ES-I3 (cell line): ENCODE data around the gene KRTAP6-3.

Experiments
- H3K36me3 ChIP-seq: 2 replicates; pipeline ENCODE4 v1.6.1; 2013; ENCODE audit warnings: mild to moderate bottlenecking, low read length, control low read depth, moderate library complexity; ENCODE audit not compliant: insufficient read depth
- H3K4me1 ChIP-seq: 2 replicates; pipeline ENCODE4 v1.6.1; 2013; ENCODE audit warnings: mild to moderate bottlenecking, control low read depth, low read length; ENCODE audit not compliant: insufficient read depth
- H3K9ac ChIP-seq: 2 replicates; pipeline ENCODE4 v1.6.1; 2013; ENCODE audit warnings: low read depth, mild to moderate bottlenecking, low read length, moderate library complexity
- H3K9me3 ChIP-seq: 2 replicates; pipeline ENCODE4 v1.6.1; 2013; ENCODE audit warnings: mild to moderate bottlenecking, low read length, moderate library complexity; ENCODE audit not compliant: control insufficient read depth, insufficient read depth

The KRTAP6-3 gene

DNA sequence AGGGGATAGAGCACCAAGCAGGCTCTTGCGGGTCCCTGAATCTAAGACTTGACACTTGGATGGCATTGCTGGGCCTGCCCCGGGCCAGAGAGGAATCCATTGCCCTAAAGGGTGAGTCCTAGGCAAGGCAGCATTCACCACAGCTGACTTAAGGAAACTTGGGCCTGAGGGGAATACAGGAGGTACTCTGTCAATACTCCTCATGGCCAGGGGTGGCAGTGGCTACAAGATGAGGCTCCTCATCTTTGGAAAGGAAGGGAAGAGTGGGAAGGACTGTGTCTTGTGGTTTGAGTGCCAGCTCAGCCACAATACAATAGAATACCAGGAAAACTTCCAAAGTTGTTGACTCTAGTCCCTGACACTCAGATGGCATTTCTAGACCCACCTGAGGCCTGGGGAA is 13.7 kb downstream of the KRTAP6-3 start:
- Histone ChIP-seq H3K9me3 (no peaks in the 10 kb centered on the region), H3K36me3 (no peaks in the 10 kb centered on the region), H3K9ac (no peak overlapping the region), H3K4me1 (no peaks in the 10 kb centered on the region)

DNA sequence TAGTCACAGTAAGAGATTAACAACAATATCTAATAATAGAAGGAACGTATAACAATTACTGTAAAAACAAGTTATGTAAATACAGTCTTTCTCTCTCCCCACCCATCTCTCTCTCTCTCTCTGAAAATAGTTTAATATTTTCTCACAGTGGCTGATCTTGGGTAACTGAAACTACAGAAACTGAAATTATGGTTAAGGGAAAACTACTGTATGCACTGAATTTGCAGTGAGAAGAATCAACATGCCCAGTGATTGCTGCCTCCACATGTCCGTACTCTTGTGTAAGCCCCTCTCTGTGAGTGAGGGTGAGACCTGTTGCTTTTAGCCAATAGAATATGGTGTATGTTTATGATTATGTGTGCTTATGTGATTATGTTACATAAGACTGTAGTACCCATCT is 19.9 kb downstream of the KRTAP6-3 start:
- Histone ChIP-seq H3K9ac (no peak overlapping the region), H3K36me3 (no peaks in the 10 kb centered on the region), H3K9me3 (no peaks in the 10 kb centered on the region), H3K4me1 (no peaks in the 10 kb centered on the region)

- Histone ChIP-seq H3K36me3 (no peaks in the 10 kb centered on the region), H3K9me3 (no peaks in the 10 kb centered on the region), H3K4me1 (no peaks in the 10 kb centered on the region), H3K9ac (no peak within 1 kb of the TSS)
These were observed 21.6 kb downstream of the KRTAP6-3 start, which contains the start of gene KRTAP6-1 for GRCh38 chr21:30613836-30614235. Gene KRTAP6-1, minus strand, starts transcription at chr21:30613930. Its CDS starts 26 bp downstream, at chr21:30613904.

DNA sequence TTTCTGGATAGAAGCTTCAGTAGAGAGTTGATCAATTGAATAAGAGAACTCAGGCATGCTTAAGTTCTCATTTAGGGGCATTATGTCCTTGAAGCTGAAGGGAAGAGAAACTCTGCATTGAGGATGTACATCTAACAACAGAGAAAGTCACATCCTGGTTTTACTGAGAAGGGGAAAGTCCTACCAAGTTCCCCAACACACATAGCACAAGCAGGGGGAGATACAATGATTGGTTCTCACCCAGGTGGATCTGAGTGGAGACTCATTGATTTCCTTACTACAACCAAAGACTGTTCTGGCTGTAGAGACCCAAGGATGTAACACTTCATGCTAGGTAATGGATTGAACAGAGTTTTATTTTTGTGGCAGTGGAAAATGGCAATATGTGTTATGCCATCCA is 23.0 kb downstream of the KRTAP6-3 start:
- no peaks in the 10 kb centered on the region for H3K4me1 ChIP-seq
- no peak overlapping the region for H3K9ac ChIP-seq
- no peaks in the 10 kb centered on the region for H3K36me3 ChIP-seq
- no peaks in the 10 kb centered on the region for H3K9me3 ChIP-seq

DNA sequence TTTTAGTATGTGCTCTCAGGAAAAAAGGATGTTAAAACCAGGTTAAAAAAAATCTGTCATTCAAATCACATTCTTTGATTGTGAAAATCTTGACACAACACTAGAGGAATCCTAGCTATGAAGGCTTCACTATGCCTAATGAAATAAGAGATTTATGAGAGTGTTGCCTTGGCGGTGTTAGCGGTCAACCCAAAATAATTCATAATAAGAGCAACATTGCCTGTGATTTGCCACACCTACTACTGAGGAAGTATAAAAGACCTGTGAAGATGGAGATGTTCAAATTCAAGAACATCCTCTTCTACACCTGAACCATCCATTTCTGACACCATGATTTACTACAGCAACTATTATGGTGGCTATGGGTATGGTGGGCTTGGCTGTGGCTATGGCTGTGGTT is 23.9 kb downstream of the KRTAP6-3 start, which contains the start of gene KRTAP20-1:
Gene KRTAP20-1, plus strand, starts transcription at position 301 of the 400 bp plus-strand sequence. Its CDS starts 30 bp downstream, at position 331.
- no peaks in the 10 kb centered on the region for H3K4me1 ChIP-seq
- no peaks in the 10 kb centered on the region for H3K36me3 ChIP-seq
- H3K9me3 ChIP-seq: no peaks in the 10 kb centered on the region
- H3K9ac ChIP-seq: no peak within 1 kb of the TSS

DNA sequence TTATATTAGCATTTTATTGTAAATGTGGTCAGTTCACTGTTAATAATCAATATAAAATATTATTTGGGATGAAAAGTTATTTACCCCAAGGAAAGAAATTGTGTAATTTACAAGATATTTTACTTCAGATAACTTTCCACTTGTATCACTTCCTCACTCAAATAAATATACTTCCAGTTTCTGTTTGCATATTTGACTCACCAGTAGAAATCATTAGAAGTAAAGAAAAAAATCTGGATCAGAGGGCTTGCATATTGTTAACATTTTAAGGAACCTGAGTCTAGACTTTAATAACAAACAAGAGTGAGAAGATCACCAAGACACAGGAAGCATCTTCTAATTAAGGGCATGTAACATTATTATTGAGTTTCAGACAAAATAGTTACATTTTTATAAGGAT is 27.8 kb downstream of the KRTAP6-3 start:
- no peaks in the 10 kb centered on the region for H3K4me1 ChIP-seq
- no peaks in the 10 kb centered on the region for H3K36me3 ChIP-seq
- no peak overlapping the region for H3K9ac ChIP-seq
- no peaks in the 10 kb centered on the region for H3K9me3 ChIP-seq

DNA sequence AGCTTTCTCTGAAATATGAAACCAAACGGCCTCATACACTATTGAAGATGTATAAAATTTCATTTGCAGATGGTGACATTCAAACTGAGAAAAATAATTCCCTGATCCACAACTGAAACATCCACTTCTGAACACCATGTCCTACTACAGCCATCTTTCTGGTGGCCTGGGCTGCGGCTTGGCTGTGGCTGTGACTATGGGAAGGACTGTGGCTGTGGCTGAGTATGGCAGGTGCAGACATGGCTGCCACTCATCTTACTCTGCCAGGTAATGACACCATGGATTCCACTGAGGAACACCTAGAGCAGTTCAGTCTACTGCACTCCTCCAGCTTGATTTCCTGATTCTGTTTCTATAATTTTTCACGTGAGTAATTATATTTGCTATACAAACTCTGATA is 28.3 kb downstream of the KRTAP6-3 start, which contains the start of gene KRTAP20-4:
Gene KRTAP20-4, plus strand, starts transcription at position 106 of the 400 bp plus-strand sequence.
- Histone ChIP-seq H3K9me3 (no peaks in the 10 kb centered on the region), H3K9ac (no peak within 1 kb of the TSS), H3K36me3 (no peaks in the 10 kb centered on the region), H3K4me1 (no peaks in the 10 kb centered on the region)

GRCh38 chr21:30623362-30623761 is 31.1 kb downstream of the KRTAP6-3 start:
- H3K36me3 ChIP-seq: no peaks in the 10 kb centered on the region

GRCh38 chr21:30625449-30626165 is 33.4 kb downstream of the KRTAP6-3 start:
- Histone ChIP-seq H3K9me3 (no peaks in the 10 kb centered on the region), H3K9ac (no peak overlapping the region), H3K4me1 (no peaks in the 10 kb centered on the region), H3K36me3 (no peaks in the 10 kb centered on the region)

More at GRCh38 chr21:30623362-30623761, 31.1 kb downstream of the KRTAP6-3 start:
- H3K9ac ChIP-seq: no peak overlapping the region
- no peaks in the 10 kb centered on the region for H3K4me1 ChIP-seq
- H3K9me3 ChIP-seq: no peaks in the 10 kb centered on the region

DNA sequence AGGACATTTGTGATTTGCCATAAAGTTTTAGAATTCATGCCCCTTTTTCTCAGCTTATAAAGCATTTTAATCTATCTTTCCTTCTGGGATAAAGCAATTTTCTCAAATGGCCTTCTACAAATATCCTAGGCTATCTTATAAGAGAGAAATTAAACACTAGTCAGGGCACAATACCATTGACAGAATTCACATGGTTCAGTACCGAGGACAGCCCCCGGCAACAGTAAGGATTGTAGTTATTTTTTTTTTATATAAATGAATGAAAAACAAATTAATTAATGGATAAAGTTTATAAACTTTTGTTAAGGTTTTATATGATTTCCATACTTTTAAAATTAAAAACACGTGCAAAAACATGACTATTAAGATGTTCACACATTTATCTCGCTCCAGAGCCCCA is 35.9 kb downstream of the KRTAP6-3 start:
- H3K9me3 ChIP-seq: no peaks in the 10 kb centered on the region
- no peaks in the 10 kb centered on the region for H3K4me1 ChIP-seq
- H3K9ac ChIP-seq: no peak overlapping the region
- no peaks in the 10 kb centered on the region for H3K36me3 ChIP-seq

- Histone ChIP-seq H3K9me3 (no peaks in the 10 kb centered on the region), H3K4me1 (no peaks in the 10 kb centered on the region), H3K9ac (no peak overlapping the region)
These were observed 37.0 kb downstream of the KRTAP6-3 start for GRCh38 chr21:30629200-30629599.

DNA sequence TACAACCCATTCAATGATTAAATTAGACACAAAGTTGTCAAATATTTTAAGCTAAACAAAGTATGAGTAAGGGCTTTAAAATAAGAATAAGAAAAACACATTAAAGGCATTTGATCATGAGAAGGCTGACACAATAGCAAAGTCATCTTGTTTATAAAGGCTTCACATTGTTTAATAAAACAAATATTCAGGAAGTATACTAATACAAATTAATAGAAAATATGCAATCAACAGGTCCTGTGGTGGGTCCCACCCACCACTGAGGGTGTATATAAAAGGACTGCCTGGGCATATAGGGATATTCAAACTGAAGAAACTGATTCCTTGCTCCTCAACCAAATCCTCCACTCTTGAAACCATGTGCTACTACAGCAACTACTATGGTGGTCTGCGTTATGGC is 42.7 kb downstream of the KRTAP6-3 start, which contains the start of gene KRTAP20-2:
Gene KRTAP20-2, plus strand, starts transcription at position 301 of the 400 bp plus-strand sequence. Its CDS starts 58 bp downstream, at position 359.
- no peaks in the 10 kb centered on the region for H3K9me3 ChIP-seq
- no peaks in the 10 kb centered on the region for H3K36me3 ChIP-seq
- H3K4me1 ChIP-seq: no peaks in the 10 kb centered on the region
- no peak within 1 kb of the TSS for H3K9ac ChIP-seq

More at GRCh38 chr21:30629200-30629599, 37.0 kb downstream of the KRTAP6-3 start:
- no peaks in the 10 kb centered on the region for H3K36me3 ChIP-seq

DNA sequence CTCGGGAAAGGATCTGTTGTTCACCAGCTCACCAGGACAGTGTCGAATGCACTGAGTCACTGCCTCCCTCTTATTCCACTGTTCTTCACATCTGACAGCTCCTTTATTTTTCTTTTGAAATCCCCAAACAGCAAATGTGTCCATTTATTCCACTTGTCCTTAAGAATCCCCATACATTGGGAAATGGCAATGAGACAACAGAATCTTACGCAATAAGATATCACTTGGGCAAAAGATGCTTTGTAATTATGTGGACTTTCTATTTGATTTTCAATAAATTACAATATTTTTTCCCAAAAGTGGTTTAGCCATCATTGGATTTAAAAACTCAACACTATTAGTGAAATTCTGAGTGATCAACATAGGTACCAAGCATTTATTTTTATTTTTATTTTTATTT is 46.4 kb downstream of the KRTAP6-3 start:
- H3K36me3 ChIP-seq: no peaks in the 10 kb centered on the region
- no peaks in the 10 kb centered on the region for H3K4me1 ChIP-seq
- no peaks in the 10 kb centered on the region for H3K9me3 ChIP-seq
- H3K9ac ChIP-seq: no peak overlapping the region

DNA sequence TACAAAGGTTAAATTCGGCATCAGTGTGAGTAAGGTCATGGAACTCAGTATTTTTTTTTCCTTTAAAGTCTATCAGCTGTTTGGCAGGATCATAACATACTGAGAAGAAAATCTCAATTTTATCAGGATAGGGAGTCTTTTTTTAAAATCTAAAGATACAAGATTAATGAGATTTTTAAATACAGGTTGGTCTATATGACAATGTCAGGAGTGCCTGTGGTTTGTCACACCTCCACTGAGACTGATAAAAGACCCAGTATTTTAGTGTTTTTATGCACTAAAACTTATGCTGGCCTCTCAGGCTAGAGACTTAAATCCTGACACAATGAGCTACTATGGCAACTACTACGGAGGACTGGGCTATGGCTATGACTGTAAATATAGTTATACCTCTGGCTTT is 50.3 kb downstream of the KRTAP6-3 start, which contains the start of gene KRTAP20-3:
Gene KRTAP20-3, plus strand, starts transcription at position 301 of the 400 bp plus-strand sequence.
- Histone ChIP-seq H3K9ac (no peak within 1 kb of the TSS), H3K9me3 (no peaks in the 10 kb centered on the region), H3K36me3 (no peaks in the 10 kb centered on the region), H3K4me1 (no peaks in the 10 kb centered on the region)
